Stimulated activated CD8-positive, alpha-beta memory T cell treated with anti-CD3 and anti-CD28 coated beads, Interleukin-2, amount 100 ng/mL, for 1 hour (primary cell): Measurements from ENCODE around the gene ARHGEF11.

Experiments used
- DNase-seq, 2 donors: peaks; one replicate each; pipeline ENCODE4 v3.0.0-alpha.2; 2020; ENCODE audit warnings: low read depth in 2 of 2

ARHGEF11 gene

DNA sequence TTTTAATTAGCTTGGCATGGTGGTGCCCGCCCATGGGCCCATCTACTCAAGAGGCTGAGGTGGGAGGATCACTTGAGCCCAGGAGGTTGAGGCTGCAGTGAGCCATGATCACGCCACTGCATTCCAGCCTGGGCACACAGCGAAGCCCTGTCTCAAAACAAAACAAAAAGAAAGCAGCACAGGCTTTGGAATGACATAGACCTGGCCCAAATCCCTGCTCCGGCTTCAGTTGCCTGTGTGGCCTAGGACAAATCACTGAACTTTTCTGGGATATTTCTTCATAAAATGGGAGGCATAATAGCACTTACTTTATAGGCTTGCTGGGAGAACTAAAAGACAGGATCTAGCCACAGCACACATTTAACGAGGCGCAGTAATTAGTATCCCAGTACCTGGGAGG lies 149.6 kb downstream of the ARHGEF11 start:
- no peak for DNase-seq

DNA sequence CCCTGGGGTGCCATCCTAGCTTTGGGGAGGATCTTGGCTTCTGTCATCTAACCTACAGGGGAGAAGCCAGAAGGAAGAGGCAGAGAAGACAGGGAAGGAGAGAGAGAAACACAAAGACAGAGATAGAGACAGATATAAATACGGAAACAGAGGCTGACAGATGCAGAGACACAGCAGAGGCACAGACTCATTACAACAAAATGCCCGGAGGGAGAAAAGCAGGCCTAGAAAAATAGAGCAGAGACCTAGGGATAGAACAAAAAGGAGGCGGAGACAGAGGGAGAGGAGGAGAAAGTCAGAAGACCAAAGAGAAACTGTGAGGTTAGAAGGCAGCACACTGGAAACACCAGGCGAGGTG lies 150.1 kb downstream of the ARHGEF11 start:
- DNase-seq = no peak

- DNase-seq = no peak
Measured at GRCh38 chr1:156894711-156895454, 150.7 kb downstream of the ARHGEF11 start.

DNA sequence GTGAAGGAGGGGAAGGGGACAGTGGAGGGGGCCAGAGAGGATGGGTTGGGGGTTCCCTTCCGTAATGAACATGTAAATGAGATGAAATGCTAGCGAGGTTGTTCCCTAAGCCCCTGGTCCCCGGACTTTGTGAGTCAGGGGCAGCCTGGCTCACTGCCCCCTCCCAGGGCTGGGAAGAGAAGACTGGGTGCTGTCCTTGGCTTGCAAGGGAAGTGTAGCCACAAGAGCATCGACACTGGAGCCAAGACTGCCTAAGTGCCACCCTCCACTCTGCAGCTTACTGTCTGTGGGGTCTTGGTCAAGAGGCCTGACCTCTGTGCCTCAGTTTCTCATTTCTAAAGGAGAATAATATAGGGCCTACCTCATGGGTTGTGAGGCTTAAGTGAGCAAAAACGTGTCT lies 151.5 kb downstream of the ARHGEF11 start:
- no peak for DNase-seq

GRCh38 chr1:156893048-156893953 lies 152.2 kb downstream of the ARHGEF11 start, which contains the start of gene PEAR1:
Gene PEAR1 (plus strand): TSS chr1:156893718. CDS start chr1:156903927, 10,209 bp downstream.
- no peak for DNase-seq

- DNase-seq = peak; percentile 61 to 73
Measured at GRCh38 chr1:156892190-156893047, 153.1 kb downstream of the ARHGEF11 start.

DNA sequence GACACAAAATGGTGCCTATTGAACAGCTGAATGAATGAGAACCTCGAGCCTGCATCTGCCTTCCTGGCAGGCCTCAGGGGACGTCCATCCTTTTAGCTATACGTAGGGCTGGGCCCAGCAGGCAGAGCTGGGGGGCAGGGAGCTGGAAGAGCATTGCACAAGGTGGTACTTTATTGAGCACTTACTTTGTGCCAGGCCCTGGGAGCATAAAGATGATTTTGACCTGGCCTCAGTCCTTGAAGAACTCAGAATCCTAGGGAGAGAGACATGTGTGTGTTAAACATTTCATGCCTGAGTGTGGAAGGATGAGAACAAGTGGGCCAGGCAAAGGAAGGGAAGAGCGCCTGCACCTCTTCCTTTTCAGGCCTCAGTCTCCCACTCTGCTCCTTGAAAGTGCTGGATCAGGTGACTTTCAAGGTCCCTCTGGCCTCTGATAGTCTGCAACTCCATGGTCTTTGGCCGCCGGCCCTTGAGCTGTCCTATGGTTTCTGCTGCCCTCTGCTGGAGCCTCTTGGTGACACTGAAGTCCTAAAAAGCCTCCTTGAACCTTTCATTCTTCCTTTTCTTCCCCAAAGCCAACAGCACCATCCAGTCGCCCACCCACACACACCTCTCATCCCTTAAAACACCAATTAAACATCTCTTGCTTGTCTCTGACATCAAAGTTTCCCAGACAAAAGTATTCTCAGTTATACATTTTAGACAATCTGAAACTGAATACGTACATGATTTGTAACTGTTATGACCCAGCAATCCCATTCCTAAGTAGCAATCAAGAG lies 155.6 kb downstream of the ARHGEF11 start:
- peak in 1 of 2 donors; percentile 42 for DNase-seq

GRCh38 chr1:156887734-156888133 lies 157.8 kb downstream of the ARHGEF11 start:
- no peak for DNase-seq

GRCh38 chr1:156887317-156887716 lies 158.2 kb downstream of the ARHGEF11 start:
- no peak for DNase-seq

DNA sequence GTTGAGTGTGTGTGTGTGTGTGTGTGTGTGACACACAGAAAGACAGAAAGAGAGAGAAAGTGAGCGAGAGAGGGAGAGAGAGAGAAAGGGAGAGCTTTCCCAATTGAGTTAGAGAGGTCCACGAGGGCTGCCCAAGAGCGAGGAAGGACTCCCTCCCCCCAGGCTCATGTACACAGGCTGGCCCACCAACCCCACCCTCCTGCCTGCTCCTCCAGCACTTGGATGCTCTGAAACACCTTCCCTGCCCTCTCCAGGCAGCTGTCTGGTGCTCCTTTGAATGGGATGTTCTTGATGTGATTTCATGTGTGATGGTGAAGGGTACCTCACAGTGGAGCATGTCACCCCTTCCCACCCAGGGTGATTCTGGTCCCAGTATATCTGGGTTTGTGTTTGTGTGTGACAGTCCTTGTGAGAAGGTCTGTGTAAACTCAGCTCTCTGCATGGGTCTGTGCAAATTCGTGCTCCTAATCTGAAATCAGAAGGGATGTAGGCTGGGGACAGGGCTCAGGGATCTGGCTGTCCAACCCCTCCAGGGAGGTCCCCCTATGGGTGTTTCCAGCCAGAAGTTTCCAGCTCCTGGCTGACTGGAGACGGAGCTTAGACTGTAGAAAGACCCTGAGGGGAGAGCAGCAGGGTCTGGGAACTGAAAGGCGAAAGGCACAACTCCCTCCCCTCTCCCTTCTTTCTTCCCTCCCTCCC lies 158.8 kb downstream of the ARHGEF11 start:
- DNase-seq = no peak

DNA sequence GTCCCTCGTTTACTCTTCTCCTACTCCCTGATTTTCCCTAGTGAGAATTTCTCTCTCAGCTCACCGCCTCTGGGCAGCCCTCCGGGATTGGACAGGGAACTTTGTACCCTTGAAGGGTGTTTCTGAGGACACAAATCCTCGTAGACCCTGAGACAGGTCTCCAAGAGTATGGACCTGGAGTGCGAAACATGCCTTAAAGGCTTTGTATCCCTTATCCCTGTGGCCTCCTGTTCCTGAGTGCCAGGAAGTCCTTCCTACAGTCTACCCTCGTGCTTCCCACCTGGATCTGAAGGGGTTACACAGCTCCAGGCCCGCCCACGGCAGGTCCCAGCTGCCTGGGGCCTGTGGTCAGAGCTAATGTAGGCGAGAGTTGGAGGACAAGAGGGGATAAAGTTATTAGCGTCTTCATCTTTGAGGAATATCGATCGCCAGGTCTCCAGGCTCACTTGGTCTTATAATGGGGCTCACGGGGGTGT lies 159.6 kb downstream of the ARHGEF11 start:
- DNase-seq = no peak

GRCh38 chr1:156885314-156885713 lies 160.2 kb downstream of the ARHGEF11 start:
- no peak for DNase-seq
